IPS-11a (cell line): ENCODE results near the gene GGCT.

ENCODE experiments used
- H3K4me3 ChIP-seq: one replicate; pipeline ENCODE4 v1.5.1; 2013; ENCODE audit warnings: low read depth, low read length, control low read depth

GGCT gene

DNA sequence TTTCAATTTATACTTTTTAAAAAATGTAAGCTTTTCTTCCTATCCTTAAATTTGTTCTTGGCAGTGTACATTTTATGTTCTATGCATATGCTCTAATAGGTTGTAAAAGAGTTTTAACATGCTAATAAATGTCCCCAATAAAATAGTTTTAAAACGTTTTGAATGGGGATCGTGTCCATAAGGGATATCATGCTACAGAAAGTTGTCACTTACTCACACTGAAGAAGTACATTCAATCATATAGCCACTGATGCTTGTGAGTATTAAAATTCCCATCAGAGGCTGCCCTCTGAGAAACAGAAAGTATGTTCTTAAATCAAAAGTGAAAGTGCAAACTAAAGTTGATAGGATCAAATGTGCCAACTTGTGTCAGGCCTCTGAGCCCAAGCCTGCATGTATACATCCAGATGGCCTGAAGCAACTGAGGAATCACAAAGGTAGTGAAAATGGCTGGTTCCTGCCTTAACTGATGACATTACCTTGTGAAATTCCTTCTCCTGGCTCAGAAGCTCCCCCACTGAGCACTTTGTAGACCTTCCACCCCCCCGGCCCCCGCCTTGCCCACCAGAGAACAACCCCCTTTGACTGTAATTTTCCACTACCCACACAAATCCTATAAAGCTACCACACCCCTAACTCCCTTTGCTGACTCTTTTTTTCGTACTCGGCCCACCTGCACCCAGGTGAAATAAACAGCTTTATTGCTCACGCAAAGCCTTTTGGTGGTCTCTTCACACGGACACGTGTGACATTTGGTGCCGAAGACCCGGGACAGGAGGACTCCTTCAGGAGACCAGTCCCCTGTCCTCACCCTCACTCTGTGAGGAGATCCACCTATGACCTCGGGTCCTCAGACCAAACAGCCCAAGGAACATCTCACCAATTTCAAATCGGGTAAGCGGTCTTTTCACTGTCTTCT, 25.2 kb downstream of the GGCT start:
- H3K4me3 ChIP-seq = peak overlapping the region; percentile 72

DNA sequence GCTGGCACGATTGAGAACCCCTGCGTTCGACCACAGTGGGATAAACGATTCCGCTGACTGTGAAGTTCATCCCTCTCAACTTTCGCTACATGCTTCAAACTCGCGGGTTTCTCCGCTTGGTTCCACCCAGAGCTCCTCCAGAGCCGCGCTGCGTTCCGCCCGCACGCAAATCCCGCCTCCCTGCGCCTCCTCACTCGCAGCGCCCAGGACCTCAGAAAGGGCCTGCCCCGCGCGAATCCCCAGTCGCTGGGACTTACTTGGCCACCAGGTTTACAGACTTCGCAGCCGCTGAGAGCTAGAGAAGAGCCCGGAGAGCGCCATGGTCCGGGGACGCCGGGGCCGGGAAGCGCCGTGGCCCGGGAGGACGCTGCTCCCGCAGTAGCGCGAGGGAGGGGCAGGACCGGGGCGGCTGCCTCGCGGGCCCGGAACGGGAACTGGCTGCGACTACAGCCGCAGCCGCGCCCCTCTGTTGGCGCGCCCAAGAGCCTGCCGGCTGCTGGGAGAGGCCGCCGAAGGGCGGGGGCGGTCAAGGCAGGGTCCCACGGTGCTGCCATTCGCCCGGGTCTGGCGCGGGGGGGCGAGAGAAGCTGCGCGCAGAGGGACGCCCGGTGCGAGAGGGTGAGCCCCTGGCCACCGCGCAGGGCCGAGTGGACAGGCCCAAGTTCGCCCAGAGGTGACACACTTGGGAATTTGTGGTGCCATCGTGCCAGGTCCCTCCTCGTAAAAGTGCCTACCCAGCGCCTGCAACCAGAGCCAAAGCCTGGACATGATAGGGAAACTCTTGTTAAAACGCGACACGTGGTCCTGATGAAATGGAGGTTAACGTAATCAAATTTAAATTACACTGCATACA, 26.1 kb downstream of the GGCT start, which contains the start of gene NOD1:
Gene NOD1 (minus strand): TSS at position 436 of the 853 bp plus-strand sequence. CDS start 21,863 bp downstream, outside the sequence.
- peak within 1 kb of the TSS; percentile 72 for H3K4me3 ChIP-seq

DNA sequence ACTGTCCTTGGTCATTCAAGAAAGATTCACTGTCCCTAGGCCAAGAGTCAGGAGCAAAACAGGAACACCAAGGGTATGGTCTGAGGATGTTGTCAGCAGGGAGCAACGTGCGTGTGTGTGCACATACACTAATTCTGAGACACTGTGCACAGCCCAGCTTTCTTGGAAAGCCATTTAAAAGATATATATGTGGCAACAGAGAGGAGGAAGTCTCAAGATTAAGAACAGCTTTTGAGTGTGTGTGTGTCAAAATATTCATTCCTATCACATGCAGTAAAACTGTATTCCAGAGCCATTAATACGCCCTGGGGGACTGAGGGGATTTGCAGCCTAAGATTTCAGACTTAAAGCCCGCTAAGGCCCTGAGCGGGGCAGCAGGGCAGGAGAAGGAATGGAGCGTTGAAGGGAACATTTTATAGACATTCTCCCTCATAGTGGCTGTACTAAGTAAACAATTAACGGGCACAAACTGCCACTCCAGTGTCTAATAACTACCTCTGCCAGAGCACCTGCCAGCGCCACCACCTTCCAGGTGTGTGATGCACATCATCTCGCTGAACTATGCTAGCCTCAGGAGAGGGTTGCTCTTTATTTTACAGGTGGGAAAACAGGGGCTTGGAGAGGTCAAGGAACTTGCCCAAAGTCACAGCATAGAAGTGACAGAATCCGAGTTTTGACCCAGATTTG, 28.0 kb downstream of the GGCT start:
- H3K4me3 ChIP-seq = no peak overlapping the region

DNA sequence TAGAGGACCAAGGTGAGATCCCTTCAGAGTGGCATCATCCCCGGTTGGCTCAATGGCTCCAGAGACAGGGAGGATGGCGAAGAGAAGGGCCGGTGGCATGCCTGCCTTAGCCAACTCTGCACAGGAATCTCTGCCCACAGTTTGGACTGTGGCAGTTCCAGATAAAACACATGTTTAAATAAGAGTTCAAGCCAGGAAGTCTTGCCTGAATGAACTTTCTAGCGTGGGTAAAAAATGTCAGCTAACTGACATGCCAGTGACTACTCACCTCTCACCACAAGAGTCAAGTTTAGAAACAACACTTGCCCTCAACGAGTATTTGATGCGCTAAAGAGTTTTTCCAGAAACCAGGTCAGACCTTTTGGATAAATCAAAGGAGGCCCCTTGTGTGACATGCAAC, 29.0 kb downstream of the GGCT start:
- no peak overlapping the region for H3K4me3 ChIP-seq

DNA sequence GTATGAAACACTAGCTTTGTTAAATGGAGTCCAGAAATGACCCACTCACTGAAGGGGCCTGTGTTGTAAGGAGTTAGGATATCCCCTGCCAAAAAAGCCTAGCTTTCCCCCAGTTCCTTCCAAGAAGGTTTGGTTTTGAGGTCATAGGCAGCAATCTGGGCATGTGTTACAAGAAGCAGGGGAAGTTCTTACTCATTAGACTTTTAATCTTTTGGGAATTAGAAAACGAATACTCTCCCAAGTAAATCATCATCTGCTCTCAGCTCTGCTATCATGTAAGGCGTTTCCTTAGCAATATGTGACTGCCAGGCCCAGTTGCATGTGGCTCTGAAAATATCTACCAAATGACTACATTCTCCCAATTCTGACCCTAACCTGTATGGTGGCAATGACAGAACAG, 29.7 kb downstream of the GGCT start:
- H3K4me3 ChIP-seq = no peak overlapping the region

DNA sequence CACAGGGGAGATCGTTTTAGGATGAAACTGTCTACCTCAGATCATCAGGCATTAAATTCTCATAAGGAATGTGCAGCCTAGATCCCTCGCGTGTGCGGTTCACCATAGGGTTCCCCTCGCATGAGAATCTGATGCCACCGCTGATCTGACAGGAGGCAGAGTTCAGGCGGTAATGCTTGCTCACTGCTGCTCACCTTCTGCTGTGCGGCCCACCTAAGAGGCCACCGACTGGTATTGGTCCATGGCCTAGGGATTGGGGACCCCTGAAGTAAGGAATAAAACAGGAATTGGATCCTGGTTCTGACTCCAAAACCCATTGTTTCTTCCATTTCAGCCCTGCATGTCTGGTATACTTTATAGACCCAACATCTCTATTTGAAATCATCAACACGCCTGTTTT, 30.1 kb downstream of the GGCT start:
- no peak overlapping the region for H3K4me3 ChIP-seq

DNA sequence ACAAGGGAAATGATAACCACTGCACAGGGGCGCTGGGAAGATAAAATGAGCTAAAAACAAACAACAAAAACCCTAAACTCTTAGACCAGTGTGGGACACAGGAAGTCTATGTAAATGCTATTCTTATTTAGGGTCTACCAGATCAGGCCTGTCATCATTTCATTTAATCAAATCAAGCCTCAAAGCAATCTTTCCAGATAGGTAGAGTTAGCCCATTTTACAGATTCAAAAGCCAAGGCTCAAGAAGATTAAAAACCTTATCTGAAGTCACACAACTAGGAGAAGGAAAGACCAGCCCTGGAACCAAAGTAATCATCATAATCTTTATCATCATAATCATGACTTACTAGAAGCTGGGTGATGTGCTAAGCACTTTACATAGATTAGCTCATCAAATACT, 30.7 kb downstream of the GGCT start:
- H3K4me3 ChIP-seq = no peak overlapping the region

DNA sequence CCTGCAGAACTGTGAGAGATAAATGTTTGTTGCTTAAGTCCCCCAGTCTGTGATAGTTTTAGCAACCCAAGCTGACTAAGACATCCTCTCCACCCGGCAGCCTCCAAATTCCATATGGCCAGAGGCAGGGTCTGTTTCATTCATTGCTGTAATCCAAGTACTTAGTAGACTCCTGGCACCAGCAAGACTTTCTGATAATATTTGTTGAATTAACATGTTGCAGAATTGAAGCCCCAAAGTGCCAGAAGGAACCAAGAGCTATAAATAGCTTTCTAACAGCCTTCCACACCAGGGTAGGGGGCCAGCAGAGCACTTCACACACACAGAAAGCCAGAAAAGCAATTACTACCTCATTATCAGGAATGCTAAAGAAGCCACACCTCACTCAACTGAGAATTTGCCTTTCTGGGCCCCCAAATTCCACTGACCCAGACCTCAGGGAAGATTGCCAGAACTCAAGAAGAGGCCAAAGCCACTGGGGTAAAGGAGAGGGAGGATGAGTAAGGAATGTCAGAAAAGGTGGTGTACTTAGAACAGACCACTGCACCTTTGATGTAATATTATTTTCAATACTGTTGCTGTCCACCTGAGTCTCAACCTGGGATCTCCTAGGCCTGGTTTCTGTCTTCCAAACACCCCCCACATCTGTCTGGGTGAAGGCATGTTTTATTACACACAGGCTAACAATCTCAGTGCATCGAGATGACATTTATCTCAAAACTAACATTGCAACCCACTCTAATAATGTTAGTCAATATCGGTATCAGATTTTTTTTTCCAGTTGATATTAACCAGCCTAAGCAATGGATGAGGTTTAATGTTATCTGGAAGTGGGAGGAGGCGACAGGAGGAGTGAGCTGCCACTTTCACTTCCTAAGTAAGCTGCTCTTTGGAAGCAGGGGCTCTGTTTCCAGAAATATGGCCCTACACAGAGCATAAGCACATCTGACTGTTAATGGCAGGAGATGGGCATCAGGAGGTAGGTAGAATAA, 31.5 kb downstream of the GGCT start:
- H3K4me3 ChIP-seq = no peak overlapping the region

DNA sequence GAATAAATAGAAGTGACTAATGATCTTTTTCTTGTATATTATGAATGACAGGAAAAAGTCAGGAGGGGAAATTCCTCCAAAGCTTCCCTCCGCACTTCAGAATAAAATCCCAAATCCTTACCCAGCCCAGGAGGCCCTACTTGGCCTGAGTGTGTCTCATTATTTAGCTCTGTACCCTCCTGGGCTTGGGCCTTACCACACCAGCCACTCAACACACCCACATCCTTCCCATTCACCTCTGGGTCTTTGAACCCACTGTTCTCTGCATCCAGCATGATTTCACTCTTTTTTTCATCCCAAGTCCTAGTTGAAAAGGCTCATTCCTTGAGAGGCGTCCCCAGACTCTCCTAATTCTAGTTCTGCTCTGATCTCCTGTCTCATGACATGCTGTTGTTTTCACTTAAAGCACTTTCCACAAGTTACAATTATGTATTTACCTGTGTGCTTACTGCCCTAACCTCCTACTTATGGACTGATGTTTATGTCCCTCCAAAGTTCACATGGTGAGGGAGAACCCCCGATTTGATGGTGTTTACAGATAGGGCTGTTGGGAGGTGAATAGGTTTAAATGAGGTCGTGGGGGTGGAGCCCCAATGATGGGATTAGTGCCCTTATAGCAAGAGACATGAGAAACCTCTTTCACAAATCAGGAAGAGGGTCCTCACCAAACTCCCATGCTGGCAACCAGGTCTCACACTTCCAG, 32.4 kb downstream of the GGCT start:
- H3K4me3 ChIP-seq = no peak overlapping the region

DNA sequence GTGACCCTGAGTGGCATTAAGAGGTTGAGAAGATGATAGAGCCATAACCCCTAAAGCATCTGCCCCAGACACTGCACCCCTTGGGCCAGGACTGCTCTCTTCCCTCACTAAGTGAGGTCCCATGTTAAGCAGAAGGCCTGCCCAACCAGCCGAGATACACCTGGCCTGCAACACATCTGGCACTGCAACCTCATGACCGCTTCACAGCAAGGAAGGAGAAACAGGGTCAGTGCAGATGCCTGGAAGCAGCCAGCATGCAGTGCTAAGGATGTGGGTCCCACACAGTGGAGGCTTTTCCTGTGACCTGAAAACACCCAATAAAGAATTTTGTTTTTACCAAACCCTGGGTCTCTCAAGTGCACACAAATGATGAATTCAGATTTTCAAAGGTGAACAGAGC, 33.4 kb downstream of the GGCT start:
- no peak overlapping the region for H3K4me3 ChIP-seq

DNA sequence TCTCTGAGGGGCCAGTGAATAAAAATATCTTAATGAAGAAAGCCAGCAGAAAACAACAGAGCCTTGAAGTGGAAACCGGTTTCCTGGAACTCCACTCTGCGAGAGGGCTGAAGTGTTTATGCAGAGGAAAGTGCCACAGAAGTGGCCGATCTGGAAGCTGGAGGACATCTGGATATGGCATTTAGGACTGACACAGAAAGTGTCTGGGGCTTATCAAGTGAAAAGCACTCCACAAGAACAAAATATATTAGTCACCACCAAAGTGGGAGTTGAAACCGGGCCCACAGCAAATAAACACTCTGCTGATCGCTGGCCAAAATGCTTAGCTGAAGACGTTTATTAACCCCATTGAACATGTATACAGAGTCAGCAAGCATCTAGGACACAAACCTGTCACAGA, 33.9 kb downstream of the GGCT start:
- no peak overlapping the region for H3K4me3 ChIP-seq

DNA sequence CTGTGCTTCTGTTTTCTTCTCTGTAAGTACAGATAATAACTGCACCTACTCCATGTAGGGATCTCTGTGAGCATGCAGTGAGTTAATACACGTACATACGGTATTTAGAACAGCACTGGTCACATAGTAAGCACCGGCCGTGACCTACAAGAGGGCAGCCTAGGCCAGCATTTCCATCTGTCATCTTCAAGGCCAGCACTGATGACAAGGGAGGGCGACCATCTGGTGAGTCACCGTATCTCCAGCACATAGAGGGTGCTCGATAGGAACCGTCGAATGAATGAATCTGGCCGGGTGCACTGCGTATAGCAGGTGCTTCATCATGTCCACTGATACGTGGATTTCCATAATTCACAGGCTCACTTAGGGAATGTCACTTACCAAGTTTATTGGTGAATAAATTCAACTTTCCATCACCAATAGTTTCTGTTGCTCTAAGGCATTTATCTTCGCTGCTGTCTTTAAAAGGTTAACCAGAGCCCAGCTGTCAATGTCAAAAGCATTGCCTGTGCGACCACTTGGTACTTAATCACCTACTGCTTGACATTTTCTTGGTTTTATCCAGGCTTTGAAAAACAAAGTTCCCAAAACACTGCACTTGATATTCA, 34.4 kb downstream of the GGCT start:
- no peak overlapping the region for H3K4me3 ChIP-seq

DNA sequence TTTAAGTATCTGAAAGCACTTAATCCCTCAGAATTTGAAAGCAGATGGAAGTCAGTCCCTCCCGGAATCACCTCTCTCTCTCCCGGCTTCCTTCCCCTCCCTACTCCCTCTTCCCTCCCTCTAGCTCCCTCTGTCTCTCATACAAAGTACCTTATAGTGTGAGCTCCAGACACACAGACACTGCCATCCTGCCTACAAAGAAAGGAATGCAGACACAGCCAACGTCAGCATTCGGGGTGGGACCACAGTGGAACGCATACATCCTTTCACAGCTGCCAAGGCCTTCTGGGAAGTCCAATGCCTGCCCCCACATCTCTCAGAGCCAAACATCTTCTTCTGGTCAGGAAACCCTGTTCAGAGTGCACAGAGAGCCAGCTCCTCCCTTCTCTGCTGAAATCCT, 35.3 kb downstream of the GGCT start:
- H3K4me3 ChIP-seq = no peak overlapping the region

DNA sequence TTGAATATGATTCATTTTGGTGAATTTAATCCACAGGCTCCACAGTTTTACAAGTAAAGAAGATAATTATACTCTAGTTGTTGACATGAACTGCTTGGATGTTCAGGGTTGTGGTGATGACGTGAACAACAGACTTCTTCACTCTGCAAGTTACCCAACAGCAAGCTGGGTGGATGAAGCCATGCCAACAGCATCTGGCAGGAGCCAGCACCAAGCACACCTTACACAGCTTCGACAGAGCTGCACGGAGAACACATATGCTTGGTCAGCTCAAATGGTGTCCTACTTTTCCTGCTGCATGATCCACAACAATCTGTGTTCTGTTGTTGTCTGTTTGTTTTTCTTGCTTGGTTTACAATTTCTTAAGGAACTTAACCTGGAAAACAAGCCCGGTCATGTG, 35.8 kb downstream of the GGCT start:
- no peak overlapping the region for H3K4me3 ChIP-seq

DNA sequence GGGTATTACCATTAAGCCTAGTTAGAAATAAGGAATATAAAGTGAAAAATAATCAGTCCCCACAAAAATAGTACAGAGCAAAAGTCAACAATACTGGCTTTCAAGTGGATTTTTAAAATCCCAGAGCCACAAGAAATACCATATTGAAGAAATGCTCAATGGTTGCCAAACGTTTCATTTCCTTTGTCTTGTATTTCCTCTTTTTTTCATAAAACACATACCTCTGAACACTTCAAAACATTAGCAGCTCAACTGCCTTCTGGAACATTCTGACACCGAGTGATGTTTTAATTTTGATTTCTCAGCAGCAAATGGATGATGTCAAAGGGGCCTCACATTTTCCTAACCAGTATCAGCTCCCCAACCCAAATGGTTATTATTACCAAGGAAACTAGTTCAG, 36.6 kb downstream of the GGCT start:
- no peak overlapping the region for H3K4me3 ChIP-seq

DNA sequence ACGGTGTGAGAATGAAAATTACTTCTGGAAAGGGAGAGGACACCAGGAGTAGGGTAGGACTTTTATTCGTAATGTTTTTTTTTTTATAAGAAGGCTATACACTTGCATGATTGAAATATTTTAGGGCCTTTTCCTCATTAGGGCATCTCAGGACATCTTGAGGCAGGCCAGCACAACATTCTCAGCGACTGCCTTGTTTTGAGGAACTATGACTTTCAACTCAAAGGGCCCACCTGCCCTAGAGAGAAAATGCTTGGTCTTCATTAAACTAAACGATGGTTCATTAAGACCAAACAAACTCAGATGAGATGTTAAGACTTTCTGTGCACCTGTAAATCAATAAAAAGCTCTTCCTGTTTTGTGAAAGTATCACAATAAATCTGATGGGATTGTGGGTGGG, 37.4 kb downstream of the GGCT start:
- H3K4me3 ChIP-seq = no peak overlapping the region

DNA sequence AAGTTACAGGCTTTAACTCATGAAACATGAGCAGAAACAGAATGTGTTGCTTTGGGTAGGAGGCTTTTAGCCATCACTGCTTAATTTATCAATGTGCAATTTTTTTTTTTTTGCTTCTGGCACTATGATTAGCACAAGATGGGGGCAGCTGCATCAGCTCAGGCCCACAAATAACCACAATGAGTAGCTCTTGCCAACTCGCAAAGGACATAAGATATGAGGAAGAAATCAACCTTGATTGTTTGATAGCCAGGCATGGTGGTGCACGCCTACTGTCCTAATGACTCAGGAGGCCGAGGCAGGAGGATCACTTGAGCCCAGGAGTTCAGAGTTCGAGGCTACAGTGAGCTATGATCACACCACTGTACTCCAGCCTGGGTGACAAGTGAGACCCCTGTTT, 38.4 kb downstream of the GGCT start:
- H3K4me3 ChIP-seq = no peak overlapping the region

DNA sequence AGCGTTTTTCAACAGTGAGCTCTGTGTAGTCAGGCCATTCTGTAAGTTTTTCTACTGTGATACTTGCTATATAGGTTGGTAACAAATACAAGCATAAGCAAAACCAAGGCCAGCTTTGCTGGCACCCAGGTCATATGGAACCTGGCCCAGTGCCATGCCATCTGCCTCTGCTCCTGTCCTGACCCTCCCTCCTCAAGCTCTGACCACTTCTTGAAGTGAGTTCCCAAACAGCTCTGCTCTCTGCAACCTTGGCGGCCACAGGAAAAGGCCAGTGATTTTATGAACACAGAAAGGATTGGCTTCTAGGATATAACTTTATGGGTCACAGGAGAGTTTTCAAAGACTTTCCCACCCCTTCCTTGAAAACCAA, 38.8 kb downstream of the GGCT start:
- H3K4me3 ChIP-seq = no peak overlapping the region
